GM23338 (cell line): ENCODE data around the gene C11orf16. TPM values are rescaled to one million over a fixed set of nuclear protein-coding genes. Genes with fewer than 3 reads are reported as not detected.
A peak's percentile ranks its signal among the peaks of the same experiment; 100 is the strongest.

Source experiments
- ATAC-seq: fragments of 200-7000 bp; cut with Tn5 transposase; 3 replicates; pipeline ENCODE4 v1.9.1; 2020
- DNase-seq: peaks from one replicate; pipeline ENCODE4 v3.0.0-alpha.2; 2015; ENCODE audit warnings: low spot score
- H2AFZ ChIP-seq: fragments of 200-600 bp; sonication (generic); 2 replicates; pipeline ENCODE4 v1.8.0; 2016; ENCODE audit warnings: antibody characterized with exemption, mild to moderate bottlenecking, moderate library complexity
- H3F3A ChIP-seq: fragments of 200-600 bp; sonication (generic); replicated peaks from 2 replicates; pipeline ENCODE4 v1.8.0; 2017; ENCODE audit warnings: antibody characterized with exemption, mixed run types, low read depth
- H3K27ac ChIP-seq: fragments of 200-600 bp; sonication (generic); 2 replicates; pipeline ENCODE4 v1.6.1; 2016; ENCODE audit warnings: low read depth
- H3K27me3 ChIP-seq: fragments of 200-600 bp; sonication (generic); 2 replicates; pipeline ENCODE4 v1.8.0; 2016; ENCODE audit warnings: mild to moderate bottlenecking, mixed run types, moderate library complexity; ENCODE audit not compliant: insufficient read depth
- H3K36me3 ChIP-seq: fragments of 200-600 bp; sonication (generic); 2 replicates; pipeline ENCODE4 v1.8.0; 2016; ENCODE audit warnings: mild to moderate bottlenecking; ENCODE audit not compliant: insufficient read depth
- H3K4me1 ChIP-seq: fragments of 200-600 bp; sonication (generic); 2 replicates; pipeline ENCODE4 v1.8.0; 2016; ENCODE audit warnings: mild to moderate bottlenecking, moderate library complexity; ENCODE audit not compliant: insufficient read depth
- H3K4me2 ChIP-seq: fragments of 200-600 bp; sonication (generic); 2 replicates; pipeline ENCODE4 v1.7.1; 2017; ENCODE audit warnings: mixed run types
- H3K4me3 ChIP-seq: fragments of 200-600 bp; sonication (generic); 2 replicates; pipeline ENCODE4 v1.6.1; 2016; ENCODE audit warnings: mixed run types
- H3K79me2 ChIP-seq: fragments of 200-600 bp; sonication (generic); replicated peaks from 2 replicates; pipeline ENCODE4 v1.8.0; 2017; ENCODE audit warnings: mild to moderate bottlenecking; ENCODE audit not compliant: insufficient read depth
- H3K9me2 ChIP-seq: fragments of 200-600 bp; sonication (generic); 2 replicates; pipeline ENCODE4 v1.8.0; 2017; ENCODE audit not compliant: insufficient read depth
- H4K20me1 ChIP-seq: fragments of 200-600 bp; sonication (generic); replicated peaks from 2 replicates; pipeline ENCODE4 v1.8.0; 2017; ENCODE audit warnings: mild to moderate bottlenecking; ENCODE audit not compliant: insufficient read depth
- H3K27ac Mint-ChIP-seq: 2 replicates; pipeline ENCODE4 v1.8.0; 2020; ENCODE audit warnings: inconsistent platforms, mild to moderate bottlenecking, moderate library complexity, mixed read lengths
- H3K27me3 Mint-ChIP-seq: 3 replicates; pipeline ENCODE4 v1.8.0; 2022; ENCODE audit warnings: low read depth, mild to moderate bottlenecking, moderate library complexity, mixed read lengths, inconsistent platforms; ENCODE audit not compliant: insufficient read depth, poor library complexity
- H3K36me3 Mint-ChIP-seq: 3 replicates; pipeline ENCODE4 v1.8.0; 2021; ENCODE audit warnings: low read depth, mild to moderate bottlenecking, inconsistent platforms, moderate library complexity, mixed read lengths
- H3K4me1 Mint-ChIP-seq: 3 replicates; pipeline ENCODE4 v1.8.0; 2020; ENCODE audit warnings: mild to moderate bottlenecking, inconsistent platforms, mixed read lengths
- H3K4me3 Mint-ChIP-seq: 3 replicates; pipeline ENCODE4 v1.8.0; 2021; ENCODE audit warnings: moderate library complexity, mild to moderate bottlenecking, inconsistent platforms, mixed read lengths
- H3K9me3 Mint-ChIP-seq: 3 replicates; pipeline ENCODE4 v1.8.0; 2020; ENCODE audit warnings: moderate library complexity, mild to moderate bottlenecking, inconsistent platforms, mixed read lengths
- CREB1 ChIP-seq: fragments of 250-450 bp; sonication (Bioruptor Pico); IDR thresholded peaks from 2 replicates; pipeline ENCODE4 v1.5.0; 2020; ENCODE audit warnings: low read depth, mild to moderate bottlenecking, moderate library complexity
- CTCF ChIP-seq, 2 experiments: fragments of 200-600 bp in 1 of 2; sonication (generic) in 1 of 2; conservative IDR thresholded peaks; 2 replicates each; pipeline versions ENCODE4 v1.5.1 to v1.6.1; 2016 to 2017; ENCODE audit warnings: antibody characterized with exemption in 2 of 2, low read depth in 2 of 2, mild to moderate bottlenecking in 2 of 2, moderate library complexity in 1 of 2
- EZH2 ChIP-seq: fragments of 200-600 bp; sonication (generic); IDR thresholded peaks from one replicate; pipeline ENCODE4 v1.8.0; 2017; ENCODE audit warnings: antibody characterized with exemption, mild to moderate bottlenecking, low read depth; ENCODE audit not compliant: unreplicated experiment
- EZH2phosphoT487 ChIP-seq: fragments of 200-600 bp; sonication (generic); IDR thresholded peaks from one replicate; pipeline ENCODE4 v1.8.1; 2018; ENCODE audit warnings: antibody characterized with exemption; ENCODE audit not compliant: unreplicated experiment
- NANOG ChIP-seq: IDR thresholded peaks from 2 replicates; pipeline ENCODE4 v1.6.1; 2016; ENCODE audit warnings: antibody characterized with exemption, borderline replicate concordance
- POLR2AphosphoS5 ChIP-seq: IDR thresholded peaks from 2 replicates; pipeline ENCODE4 v1.6.1; 2016; ENCODE audit warnings: antibody characterized with exemption, low read depth
- REST ChIP-seq: IDR thresholded peaks from one replicate; pipeline ENCODE4 v1.6.1; 2018; ENCODE audit warnings: antibody characterized with exemption; ENCODE audit not compliant: unreplicated experiment
- STAT1 ChIP-seq: IDR thresholded peaks from one replicate; pipeline ENCODE4 v1.6.1; 2016; ENCODE audit warnings: antibody characterized with exemption; ENCODE audit not compliant: unreplicated experiment
- ZNF114 ChIP-seq: fragments of 250-450 bp; sonication (Bioruptor Pico); IDR thresholded peaks from 2 replicates; pipeline ENCODE4 v1.5.0; 2020; ENCODE audit warnings: mild to moderate bottlenecking, moderate library complexity
- polyA plus RNA-seq: library from polyadenylated mRNA; unstranded; fragments of >200 nt; fragmentation: Nextera tagmentation; extraction: Ambion mirVana; gene quantifications from 2 replicates; pipeline ENCODE4 v1.2.1, GENCODE V29; 2016
- total RNA-seq: library from RNA; depleted of rRNA; stranded (reverse); fragments of >200 nt; shearing (Covaris generic); gene quantifications from 2 replicates; pipeline ENCODE4 v1.2.3, GENCODE V29; 2014

Gene C11orf16
- total and polyA plus RNA-seq, 2 experiments from 2014 or later, result not detected

GRCh38 chr11:8961401-8961800 lies 28.7 kb upstream of the C11orf16 start (continued):
- TF ChIP-seq POLR2AphosphoS5 (no peak), REST (no peak), NANOG (no peak), EZH2phosphoT487 (no peak), ZNF114 (CRISPR knock-in tag) (no peak), CREB1 (no peak), EZH2 (no peak)

GRCh38 chr11:8959546-8960166 lies 26.9 kb upstream of the C11orf16 start:
- no peak overlapping the region for H3K4me2 ChIP-seq
- H2AFZ ChIP-seq, result no peak overlapping the region
- peaks cover 6% of the 10 kb centered on the region; the same call in 1 of the 2 replicates for H3K4me1 ChIP-seq
- peaks cover 7% of the 10 kb centered on the region for H3F3A ChIP-seq
- peaks cover 23% of the 10 kb centered on the region for H3K79me2 ChIP-seq
- no peaks in the 10 kb centered on the region for H3K27me3 Mint-ChIP-seq
- peaks cover 5% of the 10 kb centered on the region for H4K20me1 ChIP-seq
- H3K36me3 Mint-ChIP-seq, result peaks cover 11% of the 10 kb centered on the region
- H3K4me1 Mint-ChIP-seq, result peaks cover 6% of the 10 kb centered on the region
- H3K27me3 ChIP-seq, result no peaks in the 10 kb centered on the region
- no peaks in the 10 kb centered on the region for H3K9me2 ChIP-seq
- peaks cover 5% of the 10 kb centered on the region; the same call in 2 of the 3 replicates for H3K9me3 Mint-ChIP-seq
- no peak overlapping the region for H3K4me3 ChIP-seq
- DNase-seq (peak; percentile 91), ATAC-seq (peak; percentile 19)
- H3K27ac Mint-ChIP-seq, result no peak overlapping the region
- TF ChIP-seq STAT1 (no peak), CTCF (conservative IDR thresholded peaks at IDR 0.05; ENCODE audit: low read depth in 2 of 2) (peak; percentile 80 to 85)
- H3K4me3 Mint-ChIP-seq, result no peak overlapping the region
- peak overlapping the region; percentile 21; the same call in 1 of the 2 replicates for H3K27ac ChIP-seq
- no peaks in the 10 kb centered on the region for H3K36me3 ChIP-seq
